GM21447 (cell line): ENCODE measurements around the gene TMEM72.
A peak's percentile ranks its signal among the peaks of the same experiment; 100 is the strongest.

Experiments used
- ATAC-seq: cut with Tn5 transposase; IDR thresholded peaks from one replicate; pipeline ENCODE4 v1.9.1; 2021; ENCODE audit not compliant: unreplicated experiment

TMEM72 gene

DNA sequence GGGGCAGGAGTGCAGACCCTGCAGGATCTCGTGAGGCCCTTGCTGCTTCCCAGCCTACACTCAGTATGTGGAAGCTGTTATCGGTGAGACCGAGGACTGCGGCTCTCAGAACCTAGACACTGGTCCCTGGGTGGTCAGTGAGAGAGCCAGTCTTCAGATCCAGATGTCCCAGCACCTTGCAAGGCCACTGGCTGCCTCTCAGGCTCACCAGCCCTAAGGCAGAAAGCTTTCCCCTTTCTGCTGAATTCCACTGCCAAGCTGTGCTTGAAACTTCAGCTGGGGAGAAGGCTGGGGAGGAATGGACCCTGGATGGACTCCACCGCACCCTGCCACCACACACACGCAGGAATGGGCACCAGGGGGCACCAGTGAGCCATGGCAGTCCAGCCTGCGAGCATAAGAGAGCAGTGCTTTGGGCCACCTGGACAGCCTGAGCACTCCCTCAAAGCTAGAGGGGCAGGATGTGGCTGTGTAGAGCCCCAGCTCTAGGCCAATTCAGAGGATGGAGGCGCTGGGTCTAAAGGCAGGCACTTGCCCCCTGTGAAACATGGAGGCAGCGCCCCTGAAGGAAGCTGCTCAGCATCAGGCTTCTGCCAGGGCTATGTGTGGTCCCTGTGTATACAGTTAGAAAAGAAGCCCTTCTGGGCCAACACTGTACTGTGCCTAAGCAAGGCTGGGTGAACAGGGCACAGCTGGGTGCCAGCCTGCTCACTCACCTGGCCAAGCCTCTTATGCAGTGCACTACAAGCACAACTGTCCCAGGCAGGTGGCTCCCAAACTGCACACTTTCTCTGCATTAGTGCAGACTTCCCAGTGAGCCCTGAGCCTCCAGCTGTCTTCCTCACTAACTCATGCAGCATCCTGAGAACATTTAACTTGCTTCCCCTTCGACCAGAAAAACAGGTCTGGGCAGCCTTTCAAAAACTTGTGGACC, 21.6 kb downstream of the TMEM72 start:
- peak; percentile 97 for ATAC-seq

DNA sequence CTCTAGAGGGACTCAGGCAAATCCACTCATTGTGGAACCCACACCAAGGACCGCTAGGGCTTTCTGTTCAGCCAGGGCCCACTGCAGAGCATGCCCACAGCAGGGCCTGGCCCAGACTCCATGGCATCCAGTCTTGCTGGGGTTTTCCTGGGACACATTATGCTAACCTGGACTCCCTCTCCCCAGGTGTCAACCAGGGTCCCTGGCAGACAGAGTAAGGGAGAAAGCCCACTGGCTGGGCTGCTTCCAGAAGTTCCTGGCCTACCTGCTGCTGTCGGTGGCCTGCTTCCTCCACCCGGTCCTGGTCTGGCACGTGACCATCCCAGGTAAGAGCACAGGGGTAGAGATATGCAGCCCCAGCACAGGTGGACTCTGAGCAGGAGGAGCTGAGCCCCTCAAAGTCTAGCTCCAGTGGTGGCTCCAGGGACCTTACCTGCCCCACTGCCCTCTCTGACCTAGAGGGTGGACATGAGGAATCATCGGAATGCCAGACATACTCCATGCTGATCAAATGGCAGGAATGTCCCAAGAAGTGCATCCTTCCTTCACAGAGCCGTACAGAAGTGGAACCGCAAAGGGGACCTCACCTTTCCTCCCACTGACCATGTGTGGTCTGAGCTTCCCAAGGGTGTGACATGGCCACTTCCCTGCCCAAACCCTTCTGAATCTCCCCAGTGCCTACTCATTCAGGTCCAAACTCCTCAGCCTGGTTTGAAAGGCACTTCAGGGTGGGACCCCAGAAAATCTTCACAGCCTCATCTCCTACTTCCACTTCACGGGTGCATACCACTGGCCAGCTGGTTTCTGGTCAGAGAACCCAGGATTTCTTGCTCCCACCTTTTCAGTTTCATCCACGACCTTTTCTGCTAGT, 22.5 kb downstream of the TMEM72 start:
- no peak for ATAC-seq

DNA sequence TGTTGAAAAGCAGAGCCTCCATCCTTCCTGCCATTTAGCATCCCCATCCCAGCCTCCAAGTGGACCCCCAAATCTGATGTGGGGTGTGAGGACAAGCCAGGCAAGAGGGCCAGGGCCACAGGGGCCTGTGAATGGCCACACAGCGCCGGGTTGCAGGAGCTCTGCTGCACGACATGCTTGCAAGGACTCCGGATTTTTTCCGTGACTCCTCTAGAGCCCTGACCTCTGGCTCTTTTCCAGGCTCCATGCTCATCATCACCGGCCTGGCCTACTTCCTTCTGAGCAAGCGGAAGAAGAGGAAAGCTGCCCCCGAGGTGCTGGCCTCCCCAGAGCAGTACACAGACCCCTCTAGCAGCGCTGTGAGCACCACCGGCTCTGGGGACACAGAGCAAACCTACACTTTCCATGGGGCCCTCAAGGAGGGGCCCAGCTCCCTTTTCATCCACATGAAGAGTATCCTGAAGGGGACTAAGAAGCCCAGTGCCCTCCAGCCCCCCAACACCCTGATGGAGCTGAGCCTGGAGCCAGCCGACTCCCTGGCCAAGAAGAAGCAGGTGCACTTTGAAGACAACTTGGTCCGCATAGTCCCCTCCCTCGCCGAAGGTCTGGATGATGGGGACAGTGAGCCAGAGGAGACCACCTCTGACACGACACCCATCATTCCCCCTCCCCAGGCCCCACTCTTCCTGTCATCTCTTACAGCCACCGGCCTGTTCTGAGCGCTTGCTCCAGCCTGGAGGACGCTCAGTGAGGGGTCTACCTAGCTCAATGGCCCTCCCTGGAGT, 23.5 kb downstream of the TMEM72 start:
- ATAC-seq = no peak

DNA sequence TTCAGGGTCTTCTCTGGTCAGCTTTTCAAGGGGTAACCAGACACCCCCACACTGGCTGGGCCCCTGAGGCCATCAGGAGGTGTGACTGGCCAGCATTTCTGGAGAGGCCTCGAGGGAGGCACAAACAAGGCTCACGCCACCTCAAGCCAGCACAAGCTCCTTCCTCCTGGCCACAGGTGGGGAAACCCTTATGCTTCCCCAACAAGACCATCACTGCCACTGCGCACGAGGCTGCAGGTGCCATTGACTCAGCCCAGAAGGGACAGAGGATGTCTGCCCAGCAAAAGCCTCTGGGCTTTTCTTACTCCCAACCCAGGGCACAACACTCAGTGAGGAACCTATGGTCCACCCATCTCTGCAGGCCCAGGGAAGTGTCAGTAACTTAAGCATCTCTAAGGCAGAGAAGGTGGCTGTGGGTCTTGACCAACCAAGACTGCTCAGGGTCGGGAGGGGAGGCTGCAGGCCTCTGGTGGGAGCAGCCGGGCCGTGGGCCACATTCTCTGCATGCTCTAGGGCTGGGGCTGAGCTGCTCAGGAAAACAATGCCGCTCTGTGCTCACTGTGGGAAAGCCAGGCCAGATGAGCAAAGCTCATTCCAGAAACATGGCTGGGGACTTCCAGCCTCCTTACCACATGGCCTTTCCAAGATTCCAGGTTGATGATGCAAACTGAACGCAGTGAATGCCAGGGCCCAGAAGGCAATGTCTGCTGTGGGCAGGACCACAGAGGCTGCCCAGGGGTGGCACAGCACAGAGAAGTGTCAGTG, 24.2 kb downstream of the TMEM72 start:
- ATAC-seq = no peak

DNA sequence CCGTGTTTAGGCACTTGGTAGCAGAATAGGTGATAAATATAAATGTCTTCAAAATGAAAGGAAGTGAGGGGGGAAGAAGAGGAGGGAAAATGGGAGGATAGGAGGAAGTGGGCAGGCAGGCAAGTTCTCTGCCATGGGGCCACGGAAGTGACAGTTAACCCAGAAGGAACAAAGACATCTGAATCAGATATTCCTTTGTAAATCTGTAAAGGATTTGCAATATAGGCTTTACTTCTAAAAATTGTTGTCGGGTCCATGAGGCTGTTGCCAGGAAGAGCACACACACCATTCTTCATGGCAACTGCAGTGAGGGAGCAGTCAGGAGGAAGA, 24.8 kb downstream of the TMEM72 start:
- no peak for ATAC-seq

DNA sequence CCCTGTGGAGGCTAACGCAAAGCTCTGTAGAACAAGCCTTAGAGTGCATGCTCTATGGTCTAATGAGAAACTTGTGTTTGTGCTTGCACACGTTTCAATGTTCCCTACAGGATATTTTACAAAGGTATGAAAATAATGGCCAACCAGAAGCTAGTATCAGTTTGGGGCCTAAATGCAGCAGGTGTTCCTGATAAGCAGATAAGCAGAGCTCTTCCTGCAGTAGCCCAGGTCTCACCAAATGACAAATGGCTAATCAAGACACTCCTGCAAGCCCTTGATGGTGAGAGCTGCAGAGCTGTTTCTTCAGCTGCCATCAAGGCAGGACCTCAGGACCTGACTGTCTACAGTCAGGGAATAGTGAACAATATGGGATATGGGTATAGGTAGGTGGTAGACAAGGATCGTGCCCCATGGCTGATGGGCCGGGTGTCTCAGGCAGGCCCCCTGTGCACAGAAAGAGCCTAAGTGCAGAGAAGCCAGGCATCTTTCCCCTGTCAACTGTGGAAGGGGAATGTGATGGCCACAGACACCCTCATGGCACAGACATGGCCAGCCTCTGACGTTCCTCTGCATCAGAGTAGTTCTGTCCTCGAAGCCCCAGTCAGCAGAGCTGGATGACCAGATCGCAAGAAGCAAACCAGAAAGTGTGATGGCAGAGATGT, 25.3 kb downstream of the TMEM72 start:
- no peak for ATAC-seq

DNA sequence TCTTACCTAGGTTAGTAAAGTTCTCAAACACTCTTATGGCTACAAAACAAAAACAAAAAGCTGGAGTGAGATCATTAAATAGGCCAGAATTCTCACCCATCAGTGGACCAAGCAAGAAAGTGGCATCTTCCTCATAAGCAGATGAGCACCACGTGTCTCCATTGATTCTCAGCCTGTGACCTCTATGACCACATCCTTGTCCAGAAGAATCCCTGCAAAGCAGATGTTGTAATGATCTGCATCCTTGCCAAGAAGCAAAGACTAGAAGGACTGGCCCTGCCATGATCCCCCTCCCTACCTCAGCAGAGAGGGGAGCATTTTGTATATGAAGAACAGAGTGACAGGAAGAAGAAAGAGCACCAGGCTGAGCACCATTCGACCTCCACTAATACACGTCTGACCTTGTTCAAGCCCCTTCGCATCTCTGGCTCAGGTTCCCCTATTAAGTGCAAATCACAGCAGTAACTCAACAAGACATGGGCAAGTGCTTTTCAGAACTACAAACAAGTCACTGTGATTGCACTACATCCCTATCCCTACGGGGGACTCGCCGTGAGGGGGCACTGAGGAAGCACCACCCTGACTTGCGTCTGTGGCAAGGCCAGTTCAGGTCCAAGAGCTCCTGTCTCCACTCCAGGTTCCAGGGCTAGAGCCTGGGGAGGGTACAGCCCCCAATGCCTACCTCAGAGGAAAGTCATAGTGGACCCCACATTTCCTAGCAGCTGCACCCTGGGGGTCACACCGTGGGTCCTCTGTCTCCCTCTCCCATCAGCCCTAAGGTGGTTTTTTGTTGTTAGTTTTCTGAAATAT, 26.3 kb downstream of the TMEM72 start:
- no peak for ATAC-seq

DNA sequence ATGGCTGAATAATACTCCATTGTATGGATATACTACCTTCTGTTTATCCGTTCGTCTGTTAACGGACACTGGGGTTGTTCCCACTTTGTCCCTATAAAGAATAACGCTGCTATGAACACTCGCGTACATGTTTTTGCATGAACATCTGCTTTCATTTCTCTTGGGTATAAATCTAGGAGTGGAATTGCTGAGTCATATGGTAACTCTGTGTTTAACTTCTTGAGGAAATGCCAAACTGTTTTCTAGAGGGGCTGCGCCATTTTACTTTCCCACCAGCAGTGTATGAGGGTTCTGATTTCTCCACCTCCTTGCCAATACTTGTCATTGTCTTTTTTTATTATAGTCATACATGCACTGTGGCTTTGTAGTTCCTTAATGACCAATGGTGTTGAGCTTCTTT, 27.8 kb downstream of the TMEM72 start:
- no peak for ATAC-seq

DNA sequence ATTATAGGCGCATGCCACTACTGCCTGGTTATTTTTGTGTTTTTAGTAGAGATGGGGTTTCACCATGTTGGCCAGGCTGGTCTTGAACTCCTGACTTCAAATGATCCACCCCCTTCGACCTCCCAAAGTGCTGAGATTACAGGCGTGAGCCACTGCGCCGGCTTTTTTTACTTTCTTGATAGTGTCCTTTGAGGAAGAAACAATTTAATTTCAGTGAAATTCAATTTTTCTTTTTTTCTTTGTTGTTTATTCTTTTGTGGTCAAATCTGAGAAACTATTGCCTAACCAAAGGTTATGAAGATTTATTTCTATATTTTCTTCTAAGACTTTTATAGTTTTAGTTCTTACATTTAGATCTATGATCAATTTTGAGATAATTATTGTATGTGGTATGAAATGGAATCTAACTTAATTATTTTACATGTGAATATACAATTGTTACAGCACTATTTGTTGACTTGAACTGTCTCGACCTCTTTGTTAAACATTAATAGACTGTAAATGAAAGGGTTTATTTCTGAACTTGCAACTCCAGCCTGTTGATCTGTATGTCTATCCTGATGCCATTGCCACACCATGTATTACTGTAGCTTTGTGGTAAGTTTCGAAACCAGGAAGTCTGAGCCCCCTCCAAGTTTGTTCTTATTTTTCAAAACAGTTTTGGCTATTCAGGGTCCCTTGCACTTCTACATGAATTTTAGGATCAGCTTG, 28.7 kb downstream of the TMEM72 start:
- ATAC-seq = no peak

DNA sequence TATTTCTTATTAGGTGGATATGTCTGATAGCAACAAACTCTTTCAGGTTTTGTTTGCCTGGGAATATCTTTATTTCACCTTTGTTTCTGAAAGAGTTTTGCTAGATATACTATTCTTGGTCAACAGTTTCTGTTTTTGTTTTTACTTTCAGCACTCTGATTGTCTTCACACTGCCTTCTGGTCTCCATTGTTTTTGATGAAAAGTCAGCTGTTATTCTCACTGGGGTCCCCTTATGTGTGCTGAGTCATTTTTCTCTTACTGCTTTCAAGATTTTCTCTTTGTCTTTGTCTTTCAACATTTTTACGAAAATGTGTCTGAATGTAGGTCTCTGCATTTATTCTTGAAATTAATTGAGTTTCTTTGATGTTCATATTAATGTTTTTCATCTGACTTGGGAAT, 33.2 kb downstream of the TMEM72 start:
- ATAC-seq = no peak

DNA sequence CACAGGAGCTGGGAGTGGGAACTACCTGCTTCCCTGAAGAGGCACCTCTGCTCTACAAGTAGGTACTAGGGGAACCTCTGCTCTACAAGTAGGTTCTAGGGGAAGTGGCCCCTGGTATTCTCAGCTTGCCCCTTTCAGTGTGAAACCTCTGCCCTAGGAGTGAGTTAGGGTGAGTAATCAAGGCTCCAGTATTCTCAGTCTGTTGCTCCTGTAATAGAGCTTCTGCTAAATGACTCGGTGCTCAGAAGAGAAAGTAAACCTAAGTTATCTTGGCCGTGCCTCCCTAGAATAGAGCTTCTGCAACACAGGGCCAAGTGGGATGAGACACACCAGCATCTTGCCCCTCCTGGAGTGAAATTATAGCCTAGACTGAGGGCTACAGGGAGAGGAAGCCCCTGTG, 35.1 kb downstream of the TMEM72 start:
- peak; percentile 57 for ATAC-seq

DNA sequence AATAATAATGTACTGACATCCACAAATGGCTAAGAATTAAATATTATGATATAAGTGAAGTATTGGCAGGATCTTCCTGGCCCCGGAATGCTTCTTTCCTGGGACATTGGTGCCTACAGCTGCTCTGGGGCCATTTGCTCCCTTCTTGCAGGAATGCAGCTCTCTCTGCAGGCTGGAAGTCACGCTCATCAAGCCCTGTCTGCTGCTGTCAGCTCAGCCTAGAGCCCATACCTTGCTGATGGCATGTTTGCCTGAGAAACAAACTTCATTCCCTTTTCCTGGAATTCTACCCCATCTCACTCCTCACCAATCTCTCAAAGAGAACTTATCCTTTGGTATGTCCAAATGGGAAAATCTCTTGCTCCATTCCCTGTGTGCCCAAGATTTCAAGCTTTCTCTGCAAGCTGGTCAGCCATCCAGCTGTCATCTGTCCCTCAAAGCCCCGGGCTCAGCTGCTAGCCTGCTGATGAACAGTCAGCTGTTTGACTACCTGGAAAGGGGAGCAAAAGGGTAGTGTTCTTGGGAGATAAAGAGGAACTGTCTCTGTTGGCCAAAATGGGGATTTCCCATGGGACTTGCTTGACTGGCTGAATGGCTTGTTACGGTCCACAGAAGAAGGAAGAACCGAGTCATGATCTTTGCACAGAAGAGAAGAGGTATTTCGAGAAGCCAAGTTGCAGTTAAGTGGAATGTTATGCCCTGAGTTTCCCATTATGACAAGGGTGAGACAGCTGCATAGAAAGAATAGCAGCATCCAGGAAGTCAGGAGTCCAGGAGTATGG, 36.4 kb downstream of the TMEM72 start:
- peak; percentile 70 for ATAC-seq

DNA sequence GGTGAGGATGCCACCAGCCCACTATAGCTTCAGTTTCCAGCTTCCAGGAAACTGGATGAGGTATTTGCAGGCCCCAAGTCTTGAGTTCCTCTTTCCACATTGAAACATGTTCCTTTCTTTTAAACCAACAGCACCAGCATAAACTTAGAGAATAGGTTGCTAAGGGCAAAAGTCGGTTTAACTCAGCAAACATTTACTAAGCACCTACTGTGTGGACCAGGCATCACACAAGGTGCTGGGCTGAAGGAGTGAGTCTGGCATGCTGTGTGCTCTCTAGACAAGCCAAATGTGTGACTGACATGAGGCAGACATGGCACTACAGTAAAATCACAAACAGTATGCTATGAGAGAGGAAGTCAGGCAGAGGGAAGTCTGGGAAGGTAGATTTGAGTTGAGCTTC, 37.5 kb downstream of the TMEM72 start:
- ATAC-seq = no peak

DNA sequence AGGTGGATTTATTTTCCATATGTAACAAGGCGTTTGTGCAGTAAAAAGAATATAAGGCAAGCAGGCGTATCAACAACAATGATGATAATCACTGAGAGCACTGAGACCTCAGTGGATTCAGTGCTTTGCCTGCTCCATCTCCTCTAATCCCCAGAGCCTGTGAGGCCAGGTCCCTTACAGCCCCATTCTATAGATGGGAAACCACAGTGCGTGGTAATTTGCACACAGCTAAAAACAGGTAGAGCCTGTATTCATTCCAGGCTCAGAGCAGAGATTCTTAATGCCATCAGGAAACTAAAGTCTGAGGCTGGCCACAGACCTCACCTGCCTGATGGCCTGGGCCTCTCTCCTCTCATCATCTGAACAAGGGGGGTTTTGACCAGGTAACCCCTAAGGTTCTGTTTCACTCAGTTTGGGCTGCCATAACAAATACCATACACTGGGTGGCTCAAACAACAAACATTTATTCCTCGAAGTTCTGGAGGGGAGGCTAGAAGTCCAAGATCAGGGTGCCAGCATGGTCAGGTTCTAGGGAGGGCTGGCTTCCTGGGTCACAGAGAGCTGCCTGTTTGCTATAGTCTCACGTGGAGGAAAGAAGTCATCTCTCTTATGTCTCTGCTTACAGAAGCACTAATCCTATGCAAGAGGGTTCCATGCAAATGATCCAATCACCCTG, 38.1 kb downstream of the TMEM72 start:
- ATAC-seq = no peak

DNA sequence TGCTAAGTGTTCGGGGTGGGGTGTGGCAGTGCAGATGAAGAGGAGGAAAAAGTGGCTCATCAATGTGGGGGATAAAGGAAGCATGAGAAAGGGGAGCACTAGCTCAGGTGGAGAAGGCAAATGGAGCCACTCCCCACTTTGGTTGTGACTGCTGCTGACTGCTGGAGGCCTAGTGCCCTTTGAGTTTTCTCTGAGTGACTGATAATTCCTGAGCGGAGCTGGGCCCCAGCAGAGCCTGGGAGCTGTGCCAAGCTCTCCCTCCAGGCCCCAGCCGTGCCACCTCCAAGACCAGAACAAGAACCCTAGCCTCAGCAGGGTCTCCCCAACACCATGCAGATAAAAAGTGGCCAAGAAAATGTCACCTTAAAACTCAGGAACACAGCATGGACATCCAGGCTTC, 38.8 kb downstream of the TMEM72 start:
- ATAC-seq = no peak

DNA sequence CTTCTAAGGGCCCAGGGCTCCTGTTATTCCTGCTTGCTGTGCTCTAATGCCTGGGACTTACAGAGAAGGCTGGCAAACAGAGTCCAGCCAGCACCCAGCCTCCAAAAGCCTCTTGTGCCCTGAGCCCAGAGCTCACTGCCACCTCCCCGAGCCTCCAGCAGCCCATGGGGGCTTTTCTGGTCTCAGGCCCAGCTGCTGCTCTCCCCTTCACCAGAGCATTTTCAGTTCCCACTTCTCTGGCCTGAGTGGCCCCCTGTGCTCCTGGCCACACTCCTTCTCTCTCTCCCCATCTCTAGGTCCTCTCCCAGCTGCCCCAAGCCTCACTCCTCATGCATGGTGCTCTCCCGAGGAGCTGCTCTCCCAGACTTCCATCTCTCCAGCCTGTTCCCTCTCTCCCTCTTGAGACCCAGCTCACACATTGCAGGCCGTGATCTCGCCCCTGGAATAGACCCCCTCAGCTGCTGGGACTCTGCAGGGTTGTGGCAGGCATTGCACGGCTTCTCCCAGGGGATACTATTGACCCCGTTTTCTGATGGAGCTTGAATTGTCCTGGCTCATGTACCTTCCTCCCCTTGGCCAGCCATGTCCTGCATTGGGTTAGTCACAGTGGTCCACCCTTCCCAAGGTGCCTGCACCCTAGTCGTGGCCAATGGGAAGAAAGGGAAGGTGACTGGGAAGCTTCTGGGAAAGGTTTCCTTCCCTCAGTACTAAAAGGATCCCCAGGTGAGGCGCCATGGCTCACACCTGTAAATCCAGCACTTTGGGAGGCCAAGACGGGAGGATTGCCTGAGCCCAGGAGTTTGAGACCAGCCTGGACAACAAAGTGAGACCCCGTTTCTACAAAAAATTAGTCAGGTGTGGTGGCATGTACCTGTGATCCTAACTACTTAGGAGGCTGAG, 39.4 kb downstream of the TMEM72 start:
- ATAC-seq = no peak
